Measurements from ENCODE around the gene TTC22. TPM values are rescaled to one million over a fixed set of nuclear protein-coding genes. Genes with fewer than 3 reads are reported as not detected.

TTC22 gene
- total RNA-seq, 1 donor from 2014 or later, result not detected

DNA sequence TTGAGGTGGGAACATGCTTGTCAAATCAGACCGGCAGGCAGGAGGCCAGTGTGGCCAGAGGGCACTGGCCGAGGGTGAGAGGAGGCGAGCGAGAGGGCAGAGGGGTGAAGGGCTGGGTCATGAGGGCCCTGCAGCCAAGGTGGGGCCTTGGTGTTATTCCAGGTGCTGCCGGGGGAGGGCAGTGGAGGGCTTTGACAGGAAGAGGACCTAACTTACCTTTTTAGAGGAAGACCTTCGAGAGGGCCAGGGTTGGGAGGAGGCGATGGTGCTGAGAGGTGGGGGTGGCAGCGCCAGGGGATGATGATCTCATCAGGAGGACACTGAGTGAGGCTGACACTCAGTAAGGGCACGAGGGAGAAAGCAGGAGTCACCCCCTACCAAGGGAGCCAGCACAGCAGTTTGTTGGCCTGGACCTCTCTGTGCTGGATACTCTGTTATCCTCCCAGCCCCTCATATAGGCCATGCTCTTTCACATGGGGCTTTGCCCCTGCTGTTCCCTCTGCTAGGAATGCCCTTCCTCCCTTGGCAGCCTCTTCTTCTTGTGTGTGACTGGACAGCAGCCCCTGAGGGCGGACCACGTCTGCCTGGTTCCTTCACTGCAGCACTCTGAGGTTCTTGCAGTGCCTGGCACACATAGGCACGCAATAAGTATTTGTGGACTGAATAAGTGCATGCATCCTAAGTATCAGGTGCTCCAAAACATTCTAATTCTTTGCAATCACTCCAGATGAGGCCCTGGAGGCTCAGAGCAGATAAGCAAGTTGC, 7.5 kb upstream of the TTC22 start:
- no peak for DNase-seq (ENCODE audit: low read depth, low spot score)

DNA sequence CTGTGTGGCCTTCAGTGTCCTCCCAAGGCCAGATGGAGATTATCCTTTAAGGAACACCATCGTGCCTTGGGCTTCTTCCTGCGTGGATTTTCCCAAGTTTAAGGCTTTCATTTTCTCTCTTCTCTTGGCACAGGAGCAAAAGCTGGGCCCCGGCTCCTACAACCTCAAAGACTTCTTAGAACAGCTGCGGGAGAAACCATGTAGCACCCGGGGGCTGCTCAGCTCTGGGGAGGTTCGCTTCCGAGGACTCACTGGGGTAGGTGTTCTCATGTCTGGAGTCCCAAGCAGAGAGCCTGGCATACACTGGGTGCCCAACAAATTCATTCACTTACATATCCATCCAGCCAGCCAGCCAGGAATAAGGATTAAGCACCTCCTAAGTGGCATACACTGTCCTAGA, 6.6 kb upstream of the TTC22 start:
- no peak for DNase-seq (ENCODE audit: low read depth, low spot score)

DNA sequence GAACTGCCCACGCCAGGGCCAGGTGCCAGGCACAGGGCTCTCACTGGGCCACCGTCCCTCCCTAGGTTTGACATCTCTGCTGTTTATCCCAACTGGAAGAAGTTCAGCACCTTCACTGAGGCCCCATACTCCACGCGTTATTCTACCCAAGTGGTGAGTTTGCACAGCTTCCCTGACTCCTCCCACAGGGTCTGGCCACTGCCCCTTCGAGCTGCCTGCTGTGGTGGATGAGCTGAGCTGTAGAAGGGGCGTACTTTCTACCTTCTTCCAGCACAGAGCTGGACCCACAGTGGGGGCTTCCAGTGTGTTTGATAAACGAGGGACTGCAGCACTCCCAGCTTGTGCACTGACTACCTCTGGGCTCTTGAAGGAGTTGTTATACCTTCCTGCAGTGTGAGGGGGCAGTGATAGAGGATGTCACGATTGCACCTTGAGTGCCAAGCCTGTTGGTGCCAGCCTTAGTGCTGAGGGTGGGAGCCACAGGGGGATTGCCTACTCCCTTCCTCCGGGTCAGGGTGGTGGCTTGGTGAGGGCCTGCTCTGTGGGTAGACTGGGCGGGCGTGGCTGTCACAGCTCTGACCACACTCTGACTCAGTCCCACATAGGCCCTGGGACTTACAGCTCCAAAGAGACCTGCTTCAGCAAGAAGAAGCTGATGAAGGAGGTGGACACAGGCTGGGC, 5.9 kb upstream of the TTC22 start:
- no peak for DNase-seq (ENCODE audit: low read depth, low spot score)

DNA sequence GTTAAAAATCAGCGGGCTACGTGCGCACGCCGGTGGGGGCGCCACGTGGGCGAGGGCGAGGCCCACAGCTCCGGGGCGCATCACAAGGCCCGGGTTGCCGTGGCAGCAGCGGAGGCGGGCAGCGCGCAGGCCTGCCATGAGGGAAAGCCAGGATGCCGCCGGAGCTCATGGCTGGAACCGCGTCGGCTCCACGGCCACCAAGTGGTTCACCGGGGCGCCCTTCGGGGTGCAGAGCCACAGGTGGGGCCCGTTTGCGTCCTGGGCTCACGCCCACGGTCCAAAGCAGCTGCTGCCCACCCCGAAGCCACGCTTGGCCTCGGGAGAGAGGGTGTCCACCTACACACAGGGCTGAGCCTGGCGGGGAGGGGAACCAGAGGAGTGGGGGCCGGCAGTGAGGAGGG, 4.9 kb upstream of the TTC22 start:
- DNase-seq (ENCODE audit: low read depth, low spot score), result no peak

DNA sequence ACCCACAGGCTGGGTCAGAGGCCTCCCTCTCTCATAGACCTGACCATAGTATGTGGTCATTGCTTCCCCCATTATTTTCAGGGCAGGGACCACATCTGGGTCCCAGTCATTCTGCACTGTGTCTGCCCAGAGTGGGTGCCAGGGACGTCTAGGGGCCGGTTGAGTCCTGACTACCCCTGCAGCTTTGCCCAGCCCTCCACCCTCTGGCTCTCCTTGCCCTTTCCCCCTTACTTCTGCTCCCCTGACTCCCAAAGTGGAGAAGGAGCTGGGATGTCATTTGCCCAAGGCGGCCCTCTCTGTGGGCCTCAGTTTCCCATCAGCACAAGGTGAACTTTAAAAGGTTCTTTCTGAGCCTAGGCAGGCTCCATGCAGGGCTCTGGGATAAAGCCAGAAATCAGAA, 4.3 kb upstream of the TTC22 start:
- no peak for DNase-seq (ENCODE audit: low read depth, low spot score)

DNA sequence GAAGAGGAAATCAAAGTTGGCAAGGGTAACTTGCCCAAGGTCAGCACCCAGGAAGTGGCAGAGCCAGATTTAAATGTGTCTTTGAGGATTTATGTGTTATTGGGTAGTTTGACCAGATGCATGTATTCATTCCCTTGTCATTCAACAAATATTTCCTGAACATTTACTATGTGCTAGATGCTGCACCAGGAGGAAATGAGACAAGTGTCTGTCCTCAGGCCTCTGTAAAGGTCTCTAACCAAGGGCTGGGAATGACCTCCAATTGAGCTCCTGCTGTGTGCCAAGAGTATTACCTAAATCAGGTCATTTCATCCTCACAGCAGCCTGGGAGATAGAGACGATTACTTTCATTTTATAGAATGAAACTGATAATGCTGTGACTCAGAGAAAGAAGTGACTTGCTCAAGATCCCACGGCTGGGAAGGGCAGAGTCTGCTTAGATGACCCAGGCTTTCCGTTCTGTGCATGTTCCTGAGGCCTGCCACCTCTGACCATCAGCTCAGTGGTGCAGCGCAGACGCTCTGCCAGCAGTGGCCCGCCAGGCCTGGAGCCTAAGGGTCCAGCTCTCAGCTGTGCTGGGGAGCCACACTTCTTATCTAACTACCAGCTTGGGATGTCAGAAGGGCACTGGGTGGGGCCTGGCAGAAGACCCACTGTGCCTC, 3.5 kb upstream of the TTC22 start:
- no peak for DNase-seq (ENCODE audit: low read depth, low spot score)

DNA sequence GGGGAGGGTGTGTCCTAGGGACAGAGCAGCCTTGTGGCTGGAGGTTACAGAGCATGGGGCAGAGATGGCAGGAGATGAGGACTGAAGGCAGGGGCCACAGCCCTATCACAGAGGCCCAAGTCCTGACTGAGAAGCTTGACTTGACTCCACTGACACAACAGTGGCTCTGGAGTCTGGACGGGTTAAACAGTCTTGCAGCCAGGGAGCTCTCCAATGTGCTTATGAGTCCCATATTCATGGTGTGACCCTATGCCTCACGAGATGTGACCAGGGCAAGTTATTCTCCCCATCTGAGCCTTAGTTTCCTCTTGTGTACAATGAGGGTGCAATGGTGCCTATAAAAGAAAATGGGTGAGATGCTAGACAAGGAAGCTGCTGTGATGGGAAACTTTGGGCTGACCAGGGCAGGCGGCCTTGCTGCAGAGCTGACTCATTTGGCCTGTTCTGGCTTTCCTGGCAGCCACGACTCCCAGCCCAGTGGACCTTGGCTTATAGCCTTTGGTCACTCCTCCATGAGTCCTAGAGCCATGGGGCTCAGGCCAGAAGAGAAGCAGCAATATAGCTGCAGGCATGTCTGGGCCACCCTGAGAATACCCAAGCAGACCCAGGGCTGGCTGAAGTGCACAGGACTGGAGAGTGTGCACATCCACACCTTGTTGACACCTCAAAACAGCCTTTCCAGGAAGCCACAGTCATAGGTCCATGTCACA, 2.8 kb upstream of the TTC22 start:
- no peak for DNase-seq (ENCODE audit: low read depth, low spot score)

DNA sequence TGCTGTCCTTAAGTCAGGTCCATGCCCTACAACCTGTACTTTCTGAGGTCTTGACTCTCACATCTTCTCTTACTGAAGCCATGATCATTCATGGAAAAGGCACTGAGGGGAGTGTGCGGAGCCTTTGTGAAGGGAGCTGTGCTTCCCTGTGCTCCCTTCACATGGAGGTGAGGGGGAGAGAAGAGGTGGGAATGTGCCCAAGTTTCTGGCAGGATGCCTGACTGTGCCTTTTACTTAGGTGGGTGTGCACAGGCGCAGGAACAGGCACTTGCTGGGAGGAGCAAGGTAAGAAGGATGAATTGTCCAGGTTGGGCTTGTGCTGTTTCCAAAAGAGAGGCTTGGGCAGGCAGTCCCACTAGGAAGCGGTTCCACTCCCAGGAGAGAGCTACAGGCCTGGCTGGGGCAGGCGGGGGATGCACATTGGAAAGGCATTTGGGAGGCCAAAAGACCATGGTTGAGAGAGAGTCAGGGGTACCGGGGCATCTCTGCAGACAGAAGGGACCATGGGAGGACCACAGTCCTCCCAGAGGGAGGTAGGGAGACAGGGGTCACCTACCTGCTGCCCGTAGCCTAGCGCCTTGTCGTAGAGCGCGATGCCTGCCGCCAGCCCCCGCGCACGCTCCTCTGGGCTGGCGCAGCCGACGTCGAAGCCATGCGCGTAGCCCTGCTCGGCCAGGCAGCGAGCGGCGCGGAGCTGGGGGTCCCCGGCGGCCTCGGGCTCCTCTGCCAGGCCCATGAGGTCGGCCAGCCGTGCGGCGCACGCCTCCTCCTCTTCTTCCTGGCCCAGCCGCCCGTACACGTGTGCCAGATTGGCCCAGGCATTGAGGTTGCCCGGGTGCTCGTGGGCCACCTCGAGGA, 853 bp downstream of the TTC22 start:
- DNase-seq (ENCODE audit: low read depth, low spot score), result no peak

DNA sequence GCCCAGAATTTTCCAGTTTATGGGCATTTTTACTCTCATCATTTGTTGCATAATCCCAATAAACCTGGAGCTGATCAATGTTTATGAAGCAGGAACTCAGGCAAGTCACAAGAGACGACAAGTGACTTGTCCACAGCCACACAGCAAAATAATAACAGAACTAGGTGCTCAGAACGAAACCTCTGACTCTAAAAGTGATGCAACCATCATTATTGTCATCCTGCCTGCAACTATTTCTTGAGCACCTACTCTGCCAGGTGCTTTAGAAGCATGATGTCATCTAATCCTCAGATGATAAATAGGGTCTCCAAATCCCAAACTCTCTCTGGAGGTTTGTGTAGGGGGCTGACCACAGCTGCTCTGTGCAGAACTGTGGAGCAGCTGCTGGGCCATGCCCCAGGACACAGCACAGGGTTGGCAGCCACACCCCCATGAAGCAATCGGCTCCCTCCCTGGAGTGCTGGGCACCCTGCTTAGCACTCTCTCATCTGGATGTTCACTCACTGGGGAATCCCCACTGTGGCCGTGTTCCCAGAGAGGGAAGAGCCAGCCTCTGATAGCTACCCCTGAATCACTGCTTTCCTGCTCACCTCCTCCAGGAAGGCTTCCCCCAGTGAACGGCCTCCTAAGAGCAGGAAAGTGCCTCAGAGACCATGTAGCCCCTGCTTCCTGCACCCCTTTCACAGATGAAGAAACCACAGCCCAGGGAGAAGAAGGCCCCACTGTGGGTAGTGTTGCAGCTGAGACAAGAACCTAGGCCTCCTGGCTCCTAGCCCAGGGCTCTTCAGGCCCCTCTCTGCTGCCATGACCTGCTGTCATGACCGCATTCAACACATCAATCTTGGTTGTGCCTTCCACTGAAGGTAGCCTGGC, 2.1 kb downstream of the TTC22 start:
- no peak for DNase-seq (ENCODE audit: low read depth, low spot score)

DNA sequence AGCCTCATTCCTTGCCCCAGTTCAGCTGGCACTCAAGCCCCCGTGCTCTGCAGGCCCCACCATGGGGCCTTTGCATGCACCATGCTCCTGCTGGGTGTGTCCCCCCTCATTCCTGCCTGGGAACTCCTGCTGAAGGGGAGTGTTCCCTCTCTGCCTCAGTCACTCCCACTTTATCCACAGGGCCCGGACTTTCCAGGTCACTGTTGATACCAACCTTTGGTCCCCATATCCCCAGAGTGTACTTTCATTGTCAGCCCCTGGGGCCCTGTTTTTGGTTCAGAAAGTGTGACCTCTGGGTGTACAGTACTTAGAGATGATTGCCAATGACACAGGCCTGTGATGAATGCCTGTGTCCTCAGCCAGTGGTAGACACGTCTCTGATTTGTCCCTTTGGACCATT, 2.9 kb downstream of the TTC22 start:
- DNase-seq (ENCODE audit: low read depth, low spot score), result no peak

DNA sequence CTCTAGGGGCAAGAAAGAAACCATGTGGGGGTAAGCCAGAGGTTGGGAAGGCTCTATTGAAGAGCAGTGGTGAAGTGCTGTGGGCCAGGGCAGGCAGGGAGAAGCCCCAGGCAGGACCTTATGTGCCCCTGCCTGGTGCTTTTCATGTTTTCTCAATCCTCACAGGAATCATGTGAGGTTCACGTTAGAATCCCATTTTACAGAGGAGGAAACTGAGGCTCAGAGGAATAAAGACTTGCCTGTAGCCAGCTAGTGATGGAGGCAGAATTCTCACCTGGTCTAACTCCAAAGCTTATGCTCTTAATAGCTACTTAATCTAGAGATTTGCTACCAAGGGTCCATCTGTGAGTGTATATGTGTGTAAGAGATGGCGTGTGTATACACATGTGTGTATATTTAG, 4.2 kb downstream of the TTC22 start:
- no peak for DNase-seq (ENCODE audit: low read depth, low spot score)

DNA sequence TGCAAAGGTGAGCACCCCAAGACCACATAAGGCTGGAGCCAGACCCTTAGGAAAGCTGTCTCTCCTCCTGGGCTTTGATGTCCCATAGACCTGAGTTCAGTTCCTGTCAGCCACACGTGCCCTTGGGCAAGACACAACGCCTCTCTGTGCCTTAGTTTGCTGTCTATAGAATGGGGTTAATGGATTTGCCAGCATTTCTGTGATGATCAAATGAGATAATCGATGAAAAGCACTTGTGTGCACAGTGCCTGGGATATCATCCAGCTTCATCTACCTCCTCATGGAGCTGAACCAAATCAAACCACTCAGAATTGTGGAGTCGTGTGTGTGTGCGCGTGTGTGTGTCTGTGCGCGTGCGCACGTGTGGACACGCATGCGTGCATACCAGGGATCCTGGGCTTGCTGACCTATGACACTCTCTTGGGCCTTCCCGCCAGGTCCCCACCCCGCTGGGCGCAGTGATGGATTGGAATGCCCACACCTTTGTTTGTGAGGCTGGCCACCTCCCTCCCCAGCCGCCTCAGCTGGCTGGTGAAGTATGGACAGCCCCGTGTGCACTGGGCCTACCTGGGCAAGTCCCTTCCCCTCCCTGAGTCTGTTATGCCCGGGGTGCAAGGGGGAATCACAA, 5.2 kb downstream of the TTC22 start:
- DNase-seq (ENCODE audit: low read depth, low spot score), result no peak

DNA sequence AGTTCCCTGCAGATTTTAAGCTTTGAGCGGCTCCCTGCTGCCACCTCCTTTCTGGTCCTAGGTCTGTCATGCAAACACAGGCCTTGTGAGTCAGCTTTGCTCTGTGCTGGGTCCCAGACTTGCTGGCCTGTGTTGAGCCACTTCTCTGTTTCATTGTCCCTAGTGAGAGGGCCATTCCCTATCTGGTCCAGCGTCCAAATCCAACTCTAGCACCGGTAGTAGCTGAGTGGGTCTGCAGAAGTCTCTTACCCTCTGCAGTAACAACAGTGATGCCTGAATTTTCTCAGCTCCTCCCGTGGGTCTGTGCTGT, 5.8 kb downstream of the TTC22 start:
- no peak for DNase-seq (ENCODE audit: low read depth, low spot score)

DNA sequence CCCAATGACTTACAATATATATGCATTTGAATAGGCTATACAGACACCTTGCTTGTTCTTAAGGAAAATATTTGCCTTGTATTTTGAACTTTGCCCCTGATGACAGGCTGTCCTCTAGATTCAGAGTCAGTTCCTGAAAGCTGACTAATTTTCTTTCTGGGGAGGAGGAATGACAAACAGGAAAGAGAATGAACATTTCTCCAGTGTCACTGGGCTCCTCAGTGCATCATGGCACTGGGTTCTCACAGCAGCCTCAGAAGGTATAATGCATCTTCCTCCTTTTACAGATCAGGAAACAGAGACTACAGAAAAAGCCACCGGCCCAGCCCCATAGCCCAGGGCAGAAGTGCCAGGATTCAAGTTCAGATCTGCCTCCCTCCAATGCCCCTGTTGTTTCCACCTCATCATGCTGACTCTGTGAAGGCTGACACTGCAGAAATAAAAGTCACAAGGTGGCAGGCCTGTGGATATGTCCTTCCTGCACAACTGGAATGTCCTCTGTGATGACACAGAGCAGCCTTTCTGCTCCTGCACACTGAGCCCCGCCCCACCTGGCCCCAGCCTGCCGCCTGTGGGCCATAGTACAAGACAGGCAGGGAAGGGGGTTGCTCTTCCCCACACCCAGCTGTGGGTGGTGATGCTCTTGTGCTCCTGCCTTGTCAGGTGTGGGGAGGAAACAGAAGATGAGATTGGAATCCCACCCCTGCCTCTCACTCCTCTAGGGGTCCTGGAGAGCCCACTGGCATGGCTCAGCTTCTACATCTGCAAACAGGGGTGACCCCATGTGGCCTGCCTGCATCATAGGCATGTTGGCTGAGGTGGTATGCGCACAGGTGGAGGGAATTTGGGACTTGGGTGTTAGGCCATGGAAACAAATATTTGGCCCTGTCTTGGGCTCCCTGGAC, 6.4 kb downstream of the TTC22 start:
- DNase-seq (ENCODE audit: low read depth, low spot score), result no peak

DNA sequence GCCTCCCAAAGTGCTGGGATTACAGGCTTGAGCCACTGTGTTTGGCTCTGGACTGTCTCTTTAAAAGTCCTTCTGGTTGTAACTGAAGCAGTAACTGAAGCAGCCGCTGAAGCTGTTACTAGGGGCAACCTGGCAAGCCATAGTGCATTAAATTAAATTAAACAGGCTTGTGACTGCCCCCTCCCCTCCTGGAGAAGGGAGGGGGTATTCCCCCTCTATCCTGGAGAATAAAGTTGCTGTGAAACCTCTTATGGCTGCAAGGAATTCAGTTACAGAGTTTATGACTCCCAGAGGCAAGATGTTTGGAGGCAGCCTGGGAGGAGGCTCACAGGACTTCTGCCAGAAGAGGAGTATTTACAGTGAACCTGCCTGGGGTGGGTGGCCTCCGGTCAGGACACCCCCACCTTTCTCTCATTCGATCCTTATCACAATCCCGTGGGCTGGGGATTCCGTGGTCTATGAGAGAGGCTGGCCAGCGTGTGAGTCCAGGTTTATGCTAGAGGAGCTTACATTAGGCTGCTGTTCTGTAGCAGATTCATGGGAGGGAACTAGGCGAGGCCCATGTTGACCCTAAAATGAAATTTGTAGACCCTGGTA, 8.3 kb downstream of the TTC22 start:
- DNase-seq (ENCODE audit: low read depth, low spot score), result no peak

DNA sequence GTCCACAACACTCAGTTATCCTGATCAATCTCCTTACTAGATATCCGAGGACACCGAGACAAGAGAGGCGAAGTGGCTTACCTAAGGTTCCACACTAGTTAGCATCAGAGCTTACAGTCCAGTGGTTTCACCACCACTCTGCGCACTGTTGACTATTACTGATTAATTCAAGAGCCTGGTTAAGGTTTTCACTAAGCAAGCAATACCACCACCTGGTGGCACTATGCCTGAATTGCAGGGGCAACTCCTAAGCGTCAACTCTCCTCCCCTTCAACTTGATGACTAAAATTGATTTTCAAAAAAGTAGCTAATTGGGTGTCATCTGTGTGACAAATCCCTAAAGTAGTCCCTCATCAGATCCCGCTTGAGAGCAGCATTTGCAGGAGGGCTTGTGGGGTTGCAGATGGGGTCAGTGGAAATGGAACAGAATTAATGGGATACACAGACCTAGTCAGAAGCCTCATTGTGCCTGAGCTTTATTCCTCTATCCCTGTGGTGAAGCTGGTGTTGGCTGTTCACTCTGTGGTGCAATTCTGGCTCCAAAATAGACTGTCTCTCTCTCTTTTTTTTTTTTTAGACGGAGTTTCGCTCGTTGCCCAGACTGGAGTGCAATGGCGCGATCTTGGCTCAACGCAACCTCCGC, 9.1 kb downstream of the TTC22 start:
- DNase-seq (ENCODE audit: low read depth, low spot score), result no peak

DNA sequence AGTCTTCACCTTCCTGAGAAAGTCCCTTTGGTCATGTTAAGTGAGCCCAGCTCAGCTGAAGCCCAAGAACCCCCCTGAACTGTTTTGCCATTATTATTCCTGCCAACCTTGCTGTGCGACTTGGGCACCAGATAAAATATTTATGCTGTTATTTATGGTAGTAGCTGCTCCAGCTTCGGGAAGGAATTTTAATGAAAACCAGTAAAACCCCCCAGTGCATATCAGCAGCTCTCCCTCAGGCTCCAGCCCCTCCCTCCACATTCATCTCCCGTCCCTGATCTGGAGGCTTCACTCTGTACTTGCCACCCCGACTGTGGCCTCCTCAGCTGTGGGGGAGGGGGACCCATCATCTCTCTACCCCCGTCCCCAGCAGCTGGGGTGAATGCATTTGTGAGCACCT, 12.7 kb downstream of the TTC22 start:
- no peak for DNase-seq (ENCODE audit: low read depth, low spot score)

DNA sequence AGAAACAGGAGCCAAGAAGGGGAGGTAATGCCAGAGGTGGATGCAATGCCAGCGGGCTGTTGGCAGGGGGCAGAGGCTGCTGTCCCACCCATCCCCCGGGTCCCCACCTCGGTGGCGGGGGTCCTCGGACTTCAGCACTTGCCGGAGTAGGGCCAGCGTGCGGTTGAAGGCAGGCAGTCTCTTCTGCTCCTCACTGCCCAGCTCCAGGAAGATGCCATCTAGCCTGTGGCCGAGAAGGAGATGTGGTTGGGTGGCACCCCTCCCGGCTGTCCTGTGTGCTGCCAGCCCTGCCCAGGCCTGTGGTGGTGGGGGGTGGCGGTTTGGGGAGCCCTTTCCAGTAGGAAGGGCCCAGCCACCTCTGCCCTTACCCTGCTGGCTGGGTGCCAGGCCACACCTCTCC, 13.5 kb downstream of the TTC22 start:
- DNase-seq (ENCODE audit: low read depth, low spot score), result no peak

All from pulmonary artery endothelial cell (primary cell).